ENCODE measurements around the gene NAPA. TPM values are rescaled to one million over a fixed set of nuclear protein-coding genes. Genes with fewer than 3 reads are reported as not detected.
A peak's percentile ranks its signal among the peaks of the same experiment; 100 is the strongest.

The NAPA gene
- total and polyA plus RNA-seq, 10 of the 15 experiments (the other 5 are each of a cell fraction or from before 2014, with no cell fraction given) = 8.2 to 193 (median 102) TPM

GRCh38 chr19:47518139-47518538 is 3.3 kb upstream of the NAPA start (continued):
- peak; percentile 96 for TF ChIP-seq TCF12 (IDR thresholded peaks at IDR 0.05; ENCODE audit: low read depth, low read length)
- TF ChIP-seq SKIL (IDR thresholded peaks at IDR 0.05; ENCODE audit: low read depth, poor library complexity, severe bottlenecking) = peak; percentile 97
- TF ChIP-seq POU2F2 (IDR thresholded peaks at IDR 0.05; ENCODE audit: borderline replicate concordance, low read depth, low read length) = peak; percentile 91
- peak; percentile 79 to 83 for TF ChIP-seq BHLHE40 (IDR thresholded peaks at IDR 0.05; ENCODE audit: borderline replicate concordance in 1 of 2, low read depth in 2 of 2, low read length in 1 of 2)
- TF ChIP-seq SMAD1 (IDR thresholded peaks at IDR 0.05; ENCODE audit: low read depth, partially characterized antibody) = peak; percentile 57
- peak; percentile 78; the same call in 1 of the 2 replicates for TF ChIP-seq CHD2 (IDR thresholded peaks at IDR 0.05; ENCODE audit: borderline replicate concordance, low read depth, low read length)
- no peak for TF ChIP-seq BRCA1 (IDR thresholded peaks at IDR 0.05; ENCODE audit: low read depth, low read length)
- TF ChIP-seq PBX3 (IDR thresholded peaks at IDR 0.05; ENCODE audit: insufficient replicate concordance, low read depth, low read length) = peak; percentile 77
- TF ChIP-seq EP300 (IDR thresholded peaks at IDR 0.05; ENCODE audit: borderline replicate concordance in 1 of 2, control insufficient read depth in 1 of 2, low read depth in 2 of 2, low read length in 2 of 2) = peak; percentile 86 to 97
- TF ChIP-seq ZBED1 (IDR thresholded peaks at IDR 0.05; ENCODE audit: borderline replicate concordance) = peak; percentile 86; the same call in 1 of the 2 replicates
- peak; percentile 95 for TF ChIP-seq NBN (IDR thresholded peaks at IDR 0.05)
- no peak for TF ChIP-seq ZNF274 (IDR thresholded peaks at IDR 0.05; ENCODE audit: insufficient read depth, insufficient read length)
- peak in 1 of 2 experiments; percentile 45; a peak in 1 of 3 replicates for TF ChIP-seq EGR1 (IDR thresholded peaks at IDR 0.05; ENCODE audit: borderline replicate concordance in 1 of 2, low read depth in 2 of 2, low read length in 2 of 2)
- TF ChIP-seq BCL11A (IDR thresholded peaks at IDR 0.05; ENCODE audit: low read depth, low read length) = peak; percentile 92
- peak; percentile 91 for TF ChIP-seq MTA2 (IDR thresholded peaks at IDR 0.05; ENCODE audit: low read depth)
- no peak for TF ChIP-seq USF2 (IDR thresholded peaks at IDR 0.05; ENCODE audit: borderline replicate concordance, low read depth, low read length)
- peak; percentile 35; the same call in 1 of the 2 replicates for TF ChIP-seq RAD51 (IDR thresholded peaks at IDR 0.05)
- TF ChIP-seq GATAD2B (conservative IDR thresholded peaks at IDR 0.05; ENCODE audit: low read depth) = peak; percentile 87
- no peak for TF ChIP-seq CEBPZ (IDR thresholded peaks at IDR 0.05; ENCODE audit: low read depth, low read length)
- TF ChIP-seq ATF2 (IDR thresholded peaks at IDR 0.05; ENCODE audit: low read length) = peak; percentile 79; the same call in 1 of the 2 replicates
- TF ChIP-seq GABPA (IDR thresholded peaks at IDR 0.05; ENCODE audit: low read depth) = no peak
- peak; percentile 90 for TF ChIP-seq TBL1XR1 (IDR thresholded peaks at IDR 0.05; ENCODE audit: low read depth, low read length)

Measured in GM12878 (cell line).